Chondrocyte (in vitro differentiated cells): ENCODE results near the gene COL25A1. TPM values are rescaled to one million over a fixed set of nuclear protein-coding genes. Genes with fewer than 3 reads are reported as not detected.

Experiments
- DNase-seq: peaks from one replicate; pipeline ENCODE4 v3.0.0; 2021; ENCODE audit warnings: mixed read lengths, low spot score
- H3K27ac Mint-ChIP-seq: one replicate; pipeline ENCODE4 v1.8.0; 2021; ENCODE audit warnings: mild to moderate bottlenecking, moderate library complexity, mixed read lengths; ENCODE audit not compliant: unreplicated experiment
- H3K27me3 Mint-ChIP-seq: 2 replicates; pipeline ENCODE4 v1.8.0; 2021; ENCODE audit warnings: low read depth, mixed read lengths
- H3K36me3 Mint-ChIP-seq: 2 replicates; pipeline ENCODE4 v1.8.0; 2021; ENCODE audit warnings: low read depth, mixed read lengths
- H3K4me1 Mint-ChIP-seq: 2 replicates; pipeline ENCODE4 v1.8.0; 2021; ENCODE audit warnings: low read depth, mild to moderate bottlenecking, mixed read lengths
- H3K4me3 Mint-ChIP-seq: one replicate; pipeline ENCODE4 v1.8.0; 2021; ENCODE audit warnings: mild to moderate bottlenecking, moderate library complexity, mixed read lengths; ENCODE audit not compliant: unreplicated experiment
- H3K9me3 Mint-ChIP-seq: 2 replicates; pipeline ENCODE4 v1.8.0; 2021; ENCODE audit warnings: low read depth, mixed read lengths
- total RNA-seq: library from RNA; stranded (reverse); gene quantifications from 3 replicates; pipeline ENCODE4 v1.2.1, GENCODE V29; 2021
- TF ChIP-seq, protein P1 (sequence below): fragments of 200-600 bp; sonication (generic); IDR thresholded peaks from 2 replicates; pipeline ENCODE4 v1.5.0; 2021; ENCODE audit warnings: antibody characterized with exemption, mild to moderate bottlenecking, moderate library complexity

COL25A1 gene
- total RNA-seq, 1 donor from 2014 or later = 0.45 TPM

- Mint-ChIP-seq H3K27me3 (no peaks in the 10 kb centered on the region), H3K4me3 (no peak overlapping the region), H3K9me3 (no peaks in the 10 kb centered on the region), H3K36me3 (peaks cover 1% of the 10 kb centered on the region), H3K27ac (no peak overlapping the region), H3K4me1 (peaks cover 3% of the 10 kb centered on the region)
- TF ChIP-seq, protein P1, sequence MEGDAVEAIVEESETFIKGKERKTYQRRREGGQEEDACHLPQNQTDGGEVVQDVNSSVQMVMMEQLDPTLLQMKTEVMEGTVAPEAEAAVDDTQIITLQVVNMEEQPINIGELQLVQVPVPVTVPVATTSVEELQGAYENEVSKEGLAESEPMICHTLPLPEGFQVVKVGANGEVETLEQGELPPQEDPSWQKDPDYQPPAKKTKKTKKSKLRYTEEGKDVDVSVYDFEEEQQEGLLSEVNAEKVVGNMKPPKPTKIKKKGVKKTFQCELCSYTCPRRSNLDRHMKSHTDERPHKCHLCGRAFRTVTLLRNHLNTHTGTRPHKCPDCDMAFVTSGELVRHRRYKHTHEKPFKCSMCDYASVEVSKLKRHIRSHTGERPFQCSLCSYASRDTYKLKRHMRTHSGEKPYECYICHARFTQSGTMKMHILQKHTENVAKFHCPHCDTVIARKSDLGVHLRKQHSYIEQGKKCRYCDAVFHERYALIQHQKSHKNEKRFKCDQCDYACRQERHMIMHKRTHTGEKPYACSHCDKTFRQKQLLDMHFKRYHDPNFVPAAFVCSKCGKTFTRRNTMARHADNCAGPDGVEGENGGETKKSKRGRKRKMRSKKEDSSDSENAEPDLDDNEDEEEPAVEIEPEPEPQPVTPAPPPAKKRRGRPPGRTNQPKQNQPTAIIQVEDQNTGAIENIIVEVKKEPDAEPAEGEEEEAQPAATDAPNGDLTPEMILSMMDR = no peak
- no peak for DNase-seq
These were observed 249.2 kb downstream of the COL25A1 start for GRCh38 chr4:109053257-109053656.

- TF ChIP-seq, protein P1 = no peak
- Mint-ChIP-seq H3K27me3 (no peaks in the 10 kb centered on the region), H3K36me3 (peaks cover 1% of the 10 kb centered on the region), H3K4me1 (peaks cover 3% of the 10 kb centered on the region), H3K4me3 (no peak overlapping the region), H3K27ac (no peak overlapping the region), H3K9me3 (no peaks in the 10 kb centered on the region)
- no peak for DNase-seq
These were observed 249.6 kb downstream of the COL25A1 start for GRCh38 chr4:109052821-109053220.

DNA sequence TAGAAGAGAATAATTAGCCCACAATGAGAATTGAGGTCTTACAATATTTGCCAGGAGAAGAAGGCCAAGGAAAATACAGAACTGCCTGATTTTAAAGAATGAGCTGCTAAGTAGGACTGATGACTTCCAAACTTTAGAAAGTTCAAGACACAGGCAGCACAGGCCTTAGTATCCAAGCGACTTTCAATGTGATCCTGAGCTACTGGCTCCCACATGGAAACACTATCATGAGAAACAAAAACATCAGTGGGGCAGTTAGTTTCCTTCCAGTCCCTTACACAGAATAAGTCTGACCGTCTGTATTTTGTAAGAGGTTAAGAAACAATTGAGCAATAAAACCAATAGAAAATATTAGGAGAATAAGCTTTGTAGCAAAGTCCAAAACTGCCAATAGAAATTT lies 251.4 kb downstream of the COL25A1 start:
- H3K27me3 Mint-ChIP-seq = no peaks in the 10 kb centered on the region
- H3K27ac Mint-ChIP-seq = no peak overlapping the region
- H3K4me3 Mint-ChIP-seq = no peak overlapping the region

GRCh38 chr4:109049926-109050325 lies 252.5 kb downstream of the COL25A1 start:
- TF ChIP-seq, protein P1 = no peak
- peaks cover 1% of the 10 kb centered on the region for H3K36me3 Mint-ChIP-seq
- H3K27me3 Mint-ChIP-seq = no peaks in the 10 kb centered on the region
- H3K4me1 Mint-ChIP-seq = peaks cover 13% of the 10 kb centered on the region
- H3K9me3 Mint-ChIP-seq = no peaks in the 10 kb centered on the region
- H3K27ac Mint-ChIP-seq = no peak overlapping the region
- no peak for DNase-seq
- H3K4me3 Mint-ChIP-seq = no peak overlapping the region

More for the DNA sequence above, 251.4 kb downstream of the COL25A1 start:
- TF ChIP-seq, protein P1 = no peak
- Mint-ChIP-seq H3K36me3 (peaks cover 1% of the 10 kb centered on the region), H3K4me1 (peaks cover 13% of the 10 kb centered on the region), H3K9me3 (no peaks in the 10 kb centered on the region)
- DNase-seq = no peak

GRCh38 chr4:109046471-109047201 lies 255.8 kb downstream of the COL25A1 start:
- Mint-ChIP-seq H3K4me1 (peaks cover 11% of the 10 kb centered on the region), H3K27ac (no peak overlapping the region), H3K36me3 (no peaks in the 10 kb centered on the region), H3K4me3 (no peak overlapping the region), H3K9me3 (peaks cover 8% of the 10 kb centered on the region), H3K27me3 (no peaks in the 10 kb centered on the region)
- TF ChIP-seq, protein P1 = no peak
- no peak for DNase-seq
